A549 (cell line): ENCODE measurements around the gene ECE1. TPM values are rescaled to one million over a fixed set of nuclear protein-coding genes. Genes with fewer than 3 reads are reported as not detected.
A peak's percentile ranks its signal among the peaks of the same experiment; 100 is the strongest.
"Not testable (repeated sequence)": the region's sequence is repeated elsewhere in the genome, so short reads cannot be mapped to it uniquely, and the experiment has no call there.

Experiments
- ATAC-seq, 2 experiments: fragments of 200-7000 bp in 1 of 2; fragments of >200 bp in 1 of 2; cut with Nextera tagmentation in 1 of 2; cut with Tn5 transposase in 1 of 2; 3 replicates each; pipeline versions ENCODE4 v1.8.0 to v1.9.1; 2018 to 2020; ENCODE audit warnings: mild to moderate bottlenecking in 1 of 2, moderate library complexity in 1 of 2
- CTCF ChIA-PET: fragments of 300-600 bp; sonication (Branson Sonifier 250); formaldehyde crosslinking; extraction: SDS; loops from one replicate; lab custom pipeline; 2021; ENCODE audit warnings: antibody characterized with exemption, inconsistent platforms; lab: Yijun Ruan, JAX
- POLR2A ChIA-PET: fragments of 350-600 bp; formaldehyde crosslinking; extraction: SDS; loops from one replicate; lab custom pipeline; 2021; ENCODE audit warnings: antibody characterized with exemption, inconsistent platforms; lab: Yijun Ruan, JAX
- DNase-seq, 2 experiments: peaks; one replicate each; pipeline versions ENCODE4 v3.0.0 to v3.0.0-alpha.2; 2011 to 2016; ENCODE audit warnings: low read depth in 1 of 2, low spot score in 1 of 2
- FAIRE-seq: peaks from 2 replicates; lab custom pipeline; 2011; peaks lifted over from hg19 to GRCh38; lab: Jason Lieb, UNC
- H3K27ac ChIP-seq, 2 experiments: fragments of >200 bp; sonication (Bioruptor Twin); formaldehyde crosslinking; 3 replicates each; pipeline ENCODE4 v1.5.1; 2016 to 2017
- H3K4me1 ChIP-seq: fragments of >200 bp; sonication (Bioruptor Twin); formaldehyde crosslinking; 3 replicates; pipeline ENCODE4 v1.6.1; 2016
- H3K4me2 ChIP-seq: fragments of >200 bp; sonication (Bioruptor Twin); formaldehyde crosslinking; 3 replicates; pipeline ENCODE4 v1.6.1; 2016
- H3K4me3 ChIP-seq: fragments of >200 bp; sonication (Bioruptor Twin); formaldehyde crosslinking; 3 replicates; pipeline ENCODE4 v1.5.1; 2016
- H3K9me3 ChIP-seq: fragments of >200 bp; sonication (Bioruptor Twin); formaldehyde crosslinking; 3 replicates; pipeline ENCODE4 v1.6.1; 2016
- ATOH8 ChIP-seq: fragments of 250-450 bp; sonication (Bioruptor Pico); IDR thresholded peaks from 2 replicates; pipeline ENCODE4 v1.5.0; 2020; ENCODE audit warnings: low read depth, mild to moderate bottlenecking, moderate library complexity
- CBX2 ChIP-seq: fragments of 200-600 bp; sonication (generic); IDR thresholded peaks from 2 replicates; pipeline ENCODE4 v1.6.1; 2016; ENCODE audit warnings: low read depth, mild to moderate bottlenecking, borderline replicate concordance
- CBX8 ChIP-seq: fragments of 200-600 bp; sonication (generic); IDR thresholded peaks from 2 replicates; pipeline ENCODE4 v1.6.1; 2016
- CHD2 ChIP-seq: fragments of 150-350 bp; IDR thresholded peaks from 2 replicates; pipeline ENCODE4 v1.6.1; 2014; ENCODE audit warnings: low read length; ENCODE audit not compliant: partially characterized antibody
- EHMT2 ChIP-seq: fragments of 200-600 bp; sonication (generic); IDR thresholded peaks from 2 replicates; pipeline ENCODE4 v1.6.1; 2016; ENCODE audit warnings: antibody characterized with exemption, low read depth, mild to moderate bottlenecking, moderate library complexity
- EP300 ChIP-seq, 2 experiments: fragments of >200 bp; sonication (Bioruptor Twin); formaldehyde crosslinking; IDR thresholded peaks; 2 replicates in 1 of 2; 3 replicates in 1 of 2; pipeline ENCODE4 v1.6.1; 2016 to 2017
- ESRRA ChIP-seq: fragments of 150-350 bp; IDR thresholded peaks from 2 replicates; pipeline ENCODE4 v1.6.1; 2014; ENCODE audit warnings: mild to moderate bottlenecking, low read length, borderline replicate concordance
- FOXS1 ChIP-seq: fragments of 250-450 bp; sonication (Bioruptor Pico); IDR thresholded peaks from 2 replicates; pipeline ENCODE4 v1.5.0; 2020; ENCODE audit warnings: mild to moderate bottlenecking, moderate library complexity
- JUN ChIP-seq, 2 experiments: fragments of >200 bp; sonication (Bioruptor Twin); formaldehyde crosslinking; IDR thresholded peaks; 2 replicates in 1 of 2; 3 replicates in 1 of 2; pipeline ENCODE4 v1.6.1; 2016 to 2017
- JUNB ChIP-seq: fragments of >200 bp; sonication (Bioruptor Twin); formaldehyde crosslinking; IDR thresholded peaks from 2 replicates; pipeline ENCODE4 v1.6.1; 2016
- KDM1A ChIP-seq: fragments of 200-600 bp; sonication (generic); IDR thresholded peaks from 2 replicates; pipeline ENCODE4 v1.6.1; 2016; ENCODE audit warnings: low read depth, mild to moderate bottlenecking
- MAFK ChIP-seq: fragments of 450-650 bp; IDR thresholded peaks from 2 replicates; pipeline ENCODE4 v1.6.1; 2014; ENCODE audit not compliant: partially characterized antibody
- MYC ChIP-seq: IDR thresholded peaks from 2 replicates; pipeline ENCODE4 v1.6.1; 2012; ENCODE audit warnings: mild to moderate bottlenecking, inconsistent platforms, low read length, improper control_type of control experiment, borderline replicate concordance
- NPAS2 ChIP-seq: fragments of 250-450 bp; sonication (Bioruptor Pico); IDR thresholded peaks from 2 replicates; pipeline ENCODE4 v1.8.0; 2022; ENCODE audit warnings: mild to moderate bottlenecking, moderate library complexity, borderline replicate concordance
- RAD21 ChIP-seq, 2 experiments: fragments of >200 bp in 1 of 2; sonication (Bioruptor Twin) in 1 of 2; formaldehyde crosslinking in 1 of 2; IDR thresholded peaks in 1 of 2; conservative IDR thresholded peaks in 1 of 2; 2 replicates in 1 of 2; 3 replicates in 1 of 2; pipeline ENCODE4 v1.6.1; 2012 to 2018; ENCODE audit warnings: inconsistent platforms in 1 of 2
- RARB ChIP-seq: fragments of 250-450 bp; sonication (Bioruptor Pico); IDR thresholded peaks from 2 replicates; pipeline ENCODE4 v1.8.0; 2021; ENCODE audit warnings: mild to moderate bottlenecking, moderate library complexity
- REST ChIP-seq: fragments of 200-600 bp; sonication (generic); IDR thresholded peaks from 2 replicates; pipeline ENCODE4 v1.6.1; 2016; ENCODE audit warnings: antibody characterized with exemption, mild to moderate bottlenecking, moderate library complexity
- RFX5 ChIP-seq: fragments of 450-650 bp; IDR thresholded peaks from 2 replicates; pipeline ENCODE4 v1.7.1; 2014; ENCODE audit warnings: antibody characterized with exemption, mild to moderate bottlenecking, moderate library complexity
- SREBF2 ChIP-seq: fragments of 450-650 bp; IDR thresholded peaks from 2 replicates; pipeline ENCODE4 v1.6.1; 2014; ENCODE audit warnings: mild to moderate bottlenecking, moderate library complexity
- TFCP2L1 ChIP-seq: fragments of 250-450 bp; sonication (Bioruptor Pico); IDR thresholded peaks from 2 replicates; pipeline ENCODE4 v1.5.0; 2021; ENCODE audit warnings: mild to moderate bottlenecking
- USF2 ChIP-seq: fragments of 450-650 bp; IDR thresholded peaks from 2 replicates; pipeline ENCODE4 v1.6.1; 2014; ENCODE audit warnings: antibody characterized with exemption
- ZC3H11A ChIP-seq: fragments of 450-650 bp; IDR thresholded peaks from 2 replicates; pipeline ENCODE4 v1.6.1; 2014; ENCODE audit warnings: antibody characterized with exemption, mild to moderate bottlenecking
- ZFP36 ChIP-seq: fragments of 450-650 bp; IDR thresholded peaks from 2 replicates; pipeline ENCODE4 v1.6.1; 2014; ENCODE audit warnings: borderline replicate concordance; ENCODE audit not compliant: partially characterized antibody
- ZNF302 ChIP-seq: fragments of 250-450 bp; sonication (Bioruptor Pico); IDR thresholded peaks from 2 replicates; pipeline ENCODE4 v1.9.0; 2021; ENCODE audit warnings: inconsistent platforms, mild to moderate bottlenecking, moderate library complexity
- WGBS: methylation state at CpG from one replicate; pipeline ENCODE4 v1.1.6; 2017; ENCODE audit errors: missing lambda C conversion rate; 5-methylcytosine and 5-hydroxymethylcytosine counted together
- polyA plus RNA-seq, 4 experiments: library from polyadenylated mRNA; depleted of rRNA in 3 of 4; stranded (reverse); fragments of >200 nt; fragmentation: RNase III in 1 of 4; extraction: RNeasy Plus Mini Kit Qiagen cat#74134 plus additional on column Dnase treatment in 1 of 4; gene quantifications; 2 replicates in 3 of 4; 3 replicates in 1 of 4; pipeline ENCODE4 v1.2.3, GENCODE V29; 2011 to 2017
- TF ChIP-seq, protein P1 (sequence below): fragments of 250-450 bp; sonication (Bioruptor Pico); IDR thresholded peaks from 2 replicates; pipeline ENCODE4 v1.5.0; 2021; ENCODE audit warnings: mild to moderate bottlenecking, moderate library complexity, borderline replicate concordance
- TF ChIP-seq, protein P2 (sequence below): IDR thresholded peaks from 2 replicates; pipeline ENCODE4 v1.6.1; 2012

The ECE1 gene
- polyA plus RNA-seq, 2 of the 4 experiments (the other 2 are of a cell fraction) = 45.7 to 86.4 TPM

DNA sequence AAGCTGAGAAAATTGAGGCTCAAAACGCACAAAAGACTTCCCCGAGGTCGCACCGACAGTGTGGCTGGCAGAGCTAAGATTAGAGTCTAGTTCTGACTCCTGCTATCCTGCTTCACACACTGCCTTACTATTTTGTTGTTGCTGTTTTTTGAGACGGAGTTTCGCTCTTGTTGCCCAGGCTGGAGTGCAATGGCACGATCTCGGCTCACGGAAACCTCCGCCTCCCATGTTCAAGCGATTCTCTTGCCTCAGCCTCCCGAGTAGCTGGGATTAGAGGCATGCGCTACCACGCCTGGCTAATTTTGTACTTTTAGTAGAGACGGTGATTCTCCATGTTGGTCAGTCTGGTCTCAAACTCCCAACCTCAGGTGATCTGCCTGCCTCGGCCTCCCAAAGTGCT, 112.0 kb downstream of the ECE1 start:
- not testable (repeated sequence) for DNase-seq, H3K4me2 ChIP-seq, H3K4me3 ChIP-seq, FAIRE-seq, H3K27ac ChIP-seq, ATAC-seq, H3K9me3 ChIP-seq
- ChIA-PET POLR2A (interaction anchor here (1.1 kb wide), 1 partner anchor 392 kb away, joined by 3 read pairs; no protein-coding TSS in a partner anchor), CTCF (interaction anchor here (0.8 to 1.4 kb wide), 2 partner anchors 12 to 17 kb away, joined by 3 to 4 read pairs; no protein-coding TSS in a partner anchor)
- H3K4me1 ChIP-seq = peaks cover 14% of the 10 kb centered on the region
- WGBS = 94% methylated on average over 16 of the region's 16 CpGs

- ChIA-PET POLR2A (no interaction called here), CTCF (interaction anchor here (1.4 kb wide), 1 partner anchor 14 kb away, joined by 4 read pairs; no protein-coding TSS in a partner anchor)
- Histone ChIP-seq H3K9me3 (no peaks in the 10 kb centered on the region), H3K27ac (peak within 1 kb of the TSS; percentile 93 to 99), H3K4me3 (peak within 1 kb of the TSS; percentile 94), H3K4me1 (peaks cover 21% of the 10 kb centered on the region), H3K4me2 (peak within 1 kb of the TSS; percentile 95)
- peak; percentile 87 to 97 for ATAC-seq
- DNase-seq = peak; percentile 77 to 92
- FAIRE-seq = no peak
- WGBS = 0% methylated on average over 11 of the region's 90 CpGs
- TF ChIP-seq CBX2 (no peak), MAFK (no peak), ZC3H11A (no peak), KDM1A (no peak), EHMT2 (no peak), TFCP2L1 (CRISPR knock-in tag) (no peak), JUNB (no peak), EP300 (IDR thresholded peaks at IDR 0.05) (no peak), CBX8 (no peak), USF2 (no peak), ZNF302 (CRISPR knock-in tag) (no peak), MYC (peak; percentile 80; the same call in 1 of the 2 replicates), ATOH8 (no peak), ZFP36 (no peak), CHD2 (no peak), NPAS2 (no peak), SREBF2 (no peak), FOXS1 (CRISPR knock-in tag) (no peak), RAD21 (conservative IDR thresholded peaks at IDR 0.05 in 1 of 2, IDR thresholded peaks at IDR 0.05 in 1 of 2) (no peak), JUN (IDR thresholded peaks at IDR 0.05) (peak; percentile 34 to 88; a peak in 4 of 5 replicates), RFX5 (no peak), REST (peak; percentile 54), ESRRA (no peak), RARB (CRISPR knock-in tag) (no peak)
- TF ChIP-seq, protein P1, sequence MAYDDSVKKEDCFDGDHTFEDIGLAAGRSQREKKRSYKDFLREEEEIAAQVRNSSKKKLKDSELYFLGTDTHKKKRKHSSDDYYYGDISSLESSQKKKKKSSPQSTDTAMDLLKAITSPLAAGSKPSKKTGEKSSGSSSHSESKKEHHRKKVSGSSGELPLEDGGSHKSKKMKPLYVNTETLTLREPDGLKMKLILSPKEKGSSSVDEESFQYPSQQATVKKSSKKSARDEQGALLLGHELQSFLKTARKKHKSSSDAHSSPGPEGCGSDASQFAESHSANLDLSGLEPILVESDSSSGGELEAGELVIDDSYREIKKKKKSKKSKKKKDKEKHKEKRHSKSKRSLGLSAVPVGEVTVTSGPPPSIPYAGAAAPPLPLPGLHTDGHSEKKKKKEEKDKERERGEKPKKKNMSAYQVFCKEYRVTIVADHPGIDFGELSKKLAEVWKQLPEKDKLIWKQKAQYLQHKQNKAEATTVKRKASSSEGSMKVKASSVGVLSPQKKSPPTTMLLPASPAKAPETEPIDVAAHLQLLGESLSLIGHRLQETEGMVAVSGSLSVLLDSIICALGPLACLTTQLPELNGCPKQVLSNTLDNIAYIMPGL (CRISPR knock-in tag) = no peak
- TF ChIP-seq, protein P2, sequence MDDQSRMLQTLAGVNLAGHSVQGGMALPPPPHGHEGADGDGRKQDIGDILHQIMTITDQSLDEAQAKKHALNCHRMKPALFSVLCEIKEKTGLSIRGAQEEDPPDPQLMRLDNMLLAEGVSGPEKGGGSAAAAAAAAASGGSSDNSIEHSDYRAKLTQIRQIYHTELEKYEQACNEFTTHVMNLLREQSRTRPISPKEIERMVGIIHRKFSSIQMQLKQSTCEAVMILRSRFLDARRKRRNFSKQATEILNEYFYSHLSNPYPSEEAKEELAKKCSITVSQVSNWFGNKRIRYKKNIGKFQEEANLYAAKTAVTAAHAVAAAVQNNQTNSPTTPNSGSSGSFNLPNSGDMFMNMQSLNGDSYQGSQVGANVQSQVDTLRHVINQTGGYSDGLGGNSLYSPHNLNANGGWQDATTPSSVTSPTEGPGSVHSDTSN = no peak
These were observed 113.4 kb downstream of the ECE1 start, which contains the start of gene EIF4G3 for GRCh38 chr1:21176586-21177555. Gene EIF4G3, minus strand, starts transcription at chr1:21176897. Its CDS starts 174,155 bp downstream, at chr1:21002742.
